Right ventricle myocardium superior (tissue), 1 donor: ENCODE data around the gene PRR13. TPM values are rescaled to one million over a fixed set of nuclear protein-coding genes. Genes with fewer than 3 reads are reported as not detected.
"Not testable (repeated sequence)": the region's sequence is repeated elsewhere in the genome, so short reads cannot be mapped to it uniquely, and the experiment has no call there.

ENCODE experiments used
- ATAC-seq: fragments of 200-7000 bp; cut with Tn5 transposase; one replicate; pipeline ENCODE4 v1.9.1; 2020; ENCODE audit warnings: mild to moderate bottlenecking; ENCODE audit not compliant: poor library complexity
- DNase-seq: peaks from one replicate; pipeline ENCODE4 v3.0.0-alpha.2; 2020
- intact Hi-C: fragments of 100-400 bp; cut with DNase I; formaldehyde crosslinking; loops from one replicate; pipeline ENCODE4 v1.11.2; 2022
- total RNA-seq: library from RNA; stranded (reverse); fragmentation: NEBNext Ultra II Directional; extraction: Animal tissue kit (Norgen Biotek cat#: 25700); gene quantifications from one replicate; pipeline ENCODE4 v1.2.1, GENCODE V29; 2021
- donor health status: DM: no; HTN: yes; CAD: no; lungs with severe emphysema.

PRR13 gene
- total RNA-seq, 1 donor from 2014 or later = 46.0 TPM

- ATAC-seq = no peak
- intact Hi-C loops = loop anchor here (5.0 kb wide), 1 partner anchor 33 kb away; the partner anchor contains the start of gene MAP3K12
- DNase-seq = no peak
Observed at GRCh38 chr12:53463802-53464560, 22.4 kb downstream of the PRR13 start.

GRCh38 chr12:53464685-53465418, 23.3 kb downstream of the PRR13 start:
- ATAC-seq (no peak), DNase-seq (no peak)
- intact Hi-C loops = loop anchor here (5.0 kb wide), 1 partner anchor 32 kb away; the partner anchor contains the start of gene MAP3K12

- ATAC-seq (no peak), DNase-seq (no peak)
- intact Hi-C loops = no loop called here
Observed at GRCh38 chr12:53465679-53466078, 24.1 kb downstream of the PRR13 start.

GRCh38 chr12:53466640-53467039, 25.1 kb downstream of the PRR13 start:
- no peak for ATAC-seq
- intact Hi-C loops = no loop called here
- no peak for DNase-seq

GRCh38 chr12:53467082-53467481, 25.5 kb downstream of the PRR13 start:
- intact Hi-C loops = no loop called here
- ATAC-seq (no peak), DNase-seq (no peak)

GRCh38 chr12:53467880-53468279, 26.3 kb downstream of the PRR13 start:
- DNase-seq (no peak), ATAC-seq (no peak)
- intact Hi-C loops = no loop called here

GRCh38 chr12:53468282-53468681, 26.7 kb downstream of the PRR13 start:
- DNase-seq = no peak
- ATAC-seq = no peak
- intact Hi-C loops = no loop called here

- intact Hi-C loops = no loop called here
- DNase-seq (no peak), ATAC-seq (no peak)
Observed at GRCh38 chr12:53472056-53472582, 30.6 kb downstream of the PRR13 start.

- intact Hi-C loops = no loop called here
- DNase-seq = no peak
- no peak for ATAC-seq
Observed at GRCh38 chr12:53474077-53474476, 32.5 kb downstream of the PRR13 start.

- DNase-seq (no peak), ATAC-seq (no peak)
- intact Hi-C loops = no loop called here
Observed at GRCh38 chr12:53474819-53475218, 33.3 kb downstream of the PRR13 start.

- intact Hi-C loops = no loop called here
- ATAC-seq (peak; percentile 44), DNase-seq (no peak)
Observed at GRCh38 chr12:53476769-53477209, 35.3 kb downstream of the PRR13 start.

- intact Hi-C loops = no loop called here
- DNase-seq (no peak), ATAC-seq (no peak)
Observed at GRCh38 chr12:53478865-53479264, 37.3 kb downstream of the PRR13 start.

- intact Hi-C loops = no loop called here
- no peak for ATAC-seq
- no peak for DNase-seq
Observed at GRCh38 chr12:53479331-53479730, 37.8 kb downstream of the PRR13 start.

GRCh38 chr12:53480491-53481442, 39.2 kb downstream of the PRR13 start:
- no peak for DNase-seq
- intact Hi-C loops = no loop called here
- no peak for ATAC-seq

GRCh38 chr12:53481458-53481857, 39.9 kb downstream of the PRR13 start:
- DNase-seq, intact Hi-C loops: not testable (repeated sequence)

GRCh38 chr12:53481939-53482586, 40.5 kb downstream of the PRR13 start:
- intact Hi-C loops = no loop called here
- no peak for DNase-seq
- ATAC-seq = peak; percentile 19

More at GRCh38 chr12:53481458-53481857, 39.9 kb downstream of the PRR13 start:
- ATAC-seq = not testable (repeated sequence)

- intact Hi-C loops = no loop called here
- ATAC-seq = peak; percentile 9
- no peak for DNase-seq
Observed at GRCh38 chr12:53482626-53483168, 41.2 kb downstream of the PRR13 start.
